ENCODE measurements around the gene OXSM.

The OXSM gene

DNA sequence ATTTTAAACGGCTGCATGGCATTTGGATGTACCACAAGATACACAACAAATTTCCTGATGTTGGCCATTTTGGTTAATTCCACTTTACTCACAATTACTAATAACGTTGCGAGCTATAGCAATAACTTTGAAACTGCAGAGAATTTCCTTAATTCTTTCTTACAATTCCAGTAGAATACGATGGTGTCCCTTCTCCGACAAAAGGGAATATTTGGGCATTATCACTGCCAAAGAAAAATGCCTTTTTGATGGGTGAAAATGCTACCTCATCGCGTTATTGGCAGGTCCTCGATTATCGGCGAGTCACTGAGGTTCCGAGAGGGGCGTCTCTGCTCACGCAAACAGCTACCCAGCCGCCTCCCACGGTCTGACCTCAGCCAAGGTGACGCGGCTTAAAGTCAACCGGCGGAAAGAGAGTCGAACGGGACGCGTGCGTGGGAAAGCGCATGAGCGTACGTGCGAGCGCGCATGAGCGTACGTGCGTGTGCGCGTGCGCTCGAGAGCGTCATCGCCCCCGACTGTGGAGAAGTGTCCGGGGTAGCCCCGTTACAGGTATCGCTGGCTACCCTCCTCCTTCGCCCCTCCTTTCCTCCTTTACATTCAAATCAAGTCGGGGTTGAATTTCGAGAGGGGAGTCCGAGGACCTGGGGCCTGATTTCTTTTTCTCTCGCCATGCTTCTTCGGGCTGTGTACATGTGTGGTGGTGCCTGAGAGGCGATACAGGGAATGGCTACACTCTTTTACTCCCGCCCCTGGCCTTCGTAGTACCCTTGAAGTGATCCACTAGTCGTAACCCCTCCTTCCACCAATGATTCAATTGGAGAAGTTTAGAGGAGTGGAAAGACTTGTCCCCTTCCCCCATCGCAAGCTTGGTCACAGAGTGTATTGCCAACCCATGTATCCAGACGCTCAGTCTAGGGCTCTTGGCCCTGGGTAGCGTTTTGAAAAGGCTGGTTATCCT lies at the start of gene OXSM:
TSS of gene OXSM (plus strand) at position 495 of the 961 bp plus-strand sequence. CDS start 931 bp downstream, outside the sequence.
- peak; percentile 99 for FAIRE-seq

DNA sequence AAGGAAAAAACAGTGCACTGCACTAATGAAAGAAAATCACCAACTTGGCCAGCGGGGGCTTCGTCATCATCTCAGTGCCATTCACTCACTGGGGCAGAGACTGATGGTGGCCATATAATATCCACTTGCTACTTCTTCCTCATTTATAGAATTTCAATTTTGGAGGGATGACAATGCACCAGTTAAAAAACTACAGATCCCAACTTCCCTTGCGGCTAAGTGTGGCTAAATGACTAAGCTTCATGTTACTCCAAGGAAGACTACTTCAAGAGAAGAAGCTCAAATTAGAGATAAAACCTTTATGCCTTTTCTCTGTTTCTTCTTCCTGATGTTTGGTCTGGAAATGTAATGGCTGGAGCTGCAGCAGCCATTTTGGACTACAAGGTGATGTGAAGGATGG lies 45.4 kb upstream of the OXSM start:
- no peak for FAIRE-seq

More for the DNA sequence above, at the start of gene OXSM:
- peak; percentile 81 for DNase-seq (ENCODE audit: extremely low spot score, insufficient read length, low read depth)

DNA sequence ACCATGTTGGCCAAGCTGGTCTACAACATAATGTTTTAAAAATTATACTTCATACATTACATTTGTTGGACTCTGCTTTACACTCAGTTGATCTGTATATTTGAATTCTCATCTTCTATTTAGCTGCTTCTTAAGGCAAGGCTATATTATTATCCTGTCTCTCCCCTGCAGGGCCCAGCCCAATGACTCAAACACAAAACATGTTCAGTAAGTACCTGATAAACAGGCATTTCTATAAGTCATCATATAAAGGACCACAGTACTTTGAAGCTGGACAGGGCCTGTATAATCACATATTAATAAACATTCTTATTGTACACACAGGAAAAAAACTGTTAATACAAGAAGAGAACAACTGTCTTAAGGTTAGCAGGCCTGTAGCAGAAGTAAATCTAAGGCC lies 42.9 kb upstream of the OXSM start:
- DNase-seq (ENCODE audit: extremely low spot score, insufficient read length, low read depth) (no peak), FAIRE-seq (no peak)

More for the DNA sequence above, 45.4 kb upstream of the OXSM start:
- DNase-seq (ENCODE audit: extremely low spot score, insufficient read length, low read depth): no peak

DNA sequence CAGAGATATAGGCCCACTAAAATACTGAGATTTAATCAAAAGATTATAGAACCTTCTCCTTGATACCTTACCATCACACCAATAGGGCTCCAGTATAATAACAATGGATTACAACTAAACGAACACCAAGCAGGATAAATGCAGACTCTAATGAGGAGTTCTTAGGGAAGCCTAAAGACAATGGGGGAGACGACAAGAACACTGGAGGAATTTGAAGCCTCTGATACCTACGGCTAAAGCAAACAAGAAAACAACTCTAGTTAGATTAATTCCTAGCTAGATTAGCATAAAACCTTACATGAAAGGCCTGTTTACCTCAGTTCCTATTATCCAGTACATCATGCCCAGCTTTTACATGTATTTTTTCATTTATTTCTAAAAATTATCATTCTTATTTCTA lies 41.7 kb upstream of the OXSM start:
- DNase-seq (ENCODE audit: extremely low spot score, insufficient read length, low read depth) (no peak), FAIRE-seq (no peak)

DNA sequence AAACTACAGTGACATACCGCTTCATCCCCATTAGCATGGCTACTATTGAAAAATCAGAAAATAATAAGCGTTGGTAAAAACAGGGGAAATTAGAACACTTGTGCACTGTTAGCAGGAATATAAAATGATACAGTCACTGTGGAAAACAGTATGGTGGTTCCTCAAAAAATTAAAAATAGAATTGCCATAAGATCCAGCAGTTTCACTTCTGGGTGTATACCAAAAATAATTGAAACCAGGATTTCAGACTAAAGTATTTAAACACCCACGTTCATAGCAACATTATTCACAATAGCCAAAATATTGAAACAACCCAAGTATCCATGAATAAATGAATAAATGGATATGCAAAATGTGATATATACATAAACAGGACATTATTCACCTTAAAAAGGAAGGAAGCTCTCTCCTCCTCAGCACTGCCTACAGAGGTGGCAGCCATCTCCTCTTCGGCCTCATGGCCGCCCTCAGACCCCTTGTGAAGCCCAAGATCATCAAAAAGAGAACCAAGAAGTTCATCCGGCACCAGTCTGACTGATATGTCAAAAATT lies 40.8 kb upstream of the OXSM start:
- DNase-seq (ENCODE audit: extremely low spot score, insufficient read length, low read depth): no peak
- no peak for FAIRE-seq

DNA sequence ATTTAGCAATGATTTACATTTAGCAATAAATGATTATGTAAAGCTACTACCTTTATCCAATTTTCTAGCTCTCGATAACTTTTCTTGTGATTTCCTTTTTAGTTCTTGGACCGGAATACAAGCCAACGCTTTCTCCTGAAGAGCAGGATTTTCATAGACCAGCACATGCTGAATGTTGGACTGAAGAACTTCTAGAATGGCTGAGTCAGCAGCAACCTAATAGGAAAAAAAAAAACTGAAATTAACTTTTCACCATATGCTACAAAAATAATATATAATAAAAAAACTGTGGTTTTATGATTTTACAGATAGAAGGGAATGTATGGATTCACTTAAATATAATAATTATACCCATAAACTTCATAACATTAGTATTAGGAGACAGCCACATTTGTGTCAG lies 38.8 kb upstream of the OXSM start:
- DNase-seq (ENCODE audit: extremely low spot score, insufficient read length, low read depth) (no peak), FAIRE-seq (no peak)

DNA sequence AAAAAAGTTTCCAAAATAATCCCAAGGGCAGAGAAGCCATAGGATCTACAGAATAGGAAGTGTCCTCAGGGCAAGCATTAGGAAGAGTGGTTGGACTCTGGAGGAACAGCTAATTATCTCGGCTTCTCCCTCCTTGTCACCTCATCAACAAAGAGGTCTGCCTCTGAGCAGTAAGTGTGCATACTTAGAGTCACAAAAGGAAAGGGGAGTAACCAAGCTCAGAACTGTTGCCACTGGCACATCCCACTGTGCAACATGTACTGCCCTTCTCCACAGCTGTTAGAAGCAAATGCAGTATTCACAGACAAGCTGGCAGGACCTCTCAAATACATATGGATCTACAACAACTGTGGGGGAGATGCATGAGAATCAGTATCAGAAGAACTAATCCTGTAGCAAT lies 38.2 kb upstream of the OXSM start:
- FAIRE-seq (no peak), DNase-seq (ENCODE audit: extremely low spot score, insufficient read length, low read depth) (no peak)

DNA sequence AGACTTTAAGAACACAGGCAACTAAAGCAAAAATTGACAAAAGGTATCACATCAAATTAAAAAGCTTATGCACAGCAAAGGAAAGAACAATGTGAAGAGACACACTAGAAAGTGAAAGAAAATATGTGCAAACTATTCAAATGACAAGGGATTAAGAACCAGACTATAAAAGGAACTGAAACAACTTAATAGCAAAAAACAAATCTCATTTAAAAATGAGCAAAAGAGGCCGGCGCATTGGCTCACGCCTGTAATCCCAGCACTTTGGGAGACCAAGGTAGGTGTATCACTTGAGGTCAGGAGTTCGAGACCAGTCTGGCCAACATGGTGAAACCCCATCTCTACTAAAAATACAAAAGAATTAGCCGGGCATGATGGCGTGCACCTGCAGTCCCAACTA lies 21.0 kb upstream of the OXSM start:
- DNase-seq (ENCODE audit: extremely low spot score, insufficient read length, low read depth) (no peak), FAIRE-seq (peak; percentile 84)

DNA sequence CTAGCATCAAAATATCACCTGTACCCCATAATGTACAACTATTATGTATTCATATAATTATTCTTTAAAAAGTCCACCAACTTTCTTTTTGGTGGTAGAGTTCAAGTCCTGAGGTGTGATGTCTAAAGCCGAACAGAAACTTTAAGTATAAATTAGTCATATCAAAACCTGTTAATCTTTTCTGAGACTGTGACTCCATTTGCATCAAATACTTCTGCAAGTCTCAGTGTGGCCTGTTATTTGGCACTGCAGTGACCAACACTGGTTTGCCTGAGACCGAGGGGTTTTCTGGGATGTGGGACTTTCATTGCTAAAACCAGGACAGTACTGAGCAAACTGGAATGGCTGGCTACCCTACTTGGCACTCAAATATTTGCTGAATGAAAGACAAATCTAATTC lies 14.0 kb upstream of the OXSM start:
- DNase-seq (ENCODE audit: extremely low spot score, insufficient read length, low read depth): no peak
- FAIRE-seq: peak; percentile 66

DNA sequence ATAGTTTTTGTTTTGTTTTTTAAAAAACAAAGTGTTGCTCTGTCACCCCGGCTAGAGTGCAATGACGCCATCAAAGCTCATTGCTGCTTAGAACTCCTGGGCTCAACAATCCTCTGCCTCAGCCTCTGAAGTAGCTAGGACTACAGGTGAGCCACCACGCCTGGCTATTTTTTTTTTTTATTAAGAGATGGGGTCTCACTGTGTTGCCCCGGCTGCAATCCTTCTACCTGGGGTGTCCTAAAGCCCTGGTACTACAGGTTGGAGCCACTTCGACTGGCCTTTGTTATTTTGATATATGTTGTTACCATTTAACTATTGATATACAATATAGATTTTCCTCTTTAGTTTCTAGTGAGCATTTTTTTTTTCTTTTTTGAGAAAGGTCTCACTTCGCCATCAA lies 9.3 kb upstream of the OXSM start:
- DNase-seq (ENCODE audit: extremely low spot score, insufficient read length, low read depth): no peak
- no peak for FAIRE-seq

DNA sequence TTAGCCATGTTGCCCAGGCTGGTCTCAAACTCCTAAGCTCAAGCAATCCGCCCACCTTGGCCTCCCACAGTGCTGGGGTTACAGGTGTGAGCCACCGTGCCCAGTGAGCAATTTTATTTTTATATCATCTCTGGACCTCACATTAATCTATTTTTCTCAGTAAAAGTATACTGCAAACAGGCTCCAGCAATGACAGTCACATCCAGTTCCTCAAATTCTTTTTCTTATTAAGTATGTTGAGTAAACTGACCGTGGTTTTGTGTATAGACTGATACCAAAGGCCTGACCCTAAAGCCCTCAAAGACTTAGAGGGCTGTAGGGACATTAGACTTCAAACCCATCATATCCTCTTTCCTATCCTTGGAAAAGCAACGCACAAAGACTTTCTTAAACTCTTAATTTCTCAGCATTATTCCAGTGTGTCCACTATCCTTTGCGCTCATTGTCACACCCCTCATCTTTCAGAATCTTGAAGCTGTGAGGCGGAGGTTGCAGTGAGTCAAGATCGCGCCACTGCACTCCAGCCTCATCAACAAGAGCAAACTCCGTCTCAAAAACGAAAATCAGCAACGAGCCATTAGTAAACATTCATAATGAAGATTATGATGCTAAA lies 8.6 kb upstream of the OXSM start:
- DNase-seq (ENCODE audit: extremely low spot score, insufficient read length, low read depth) (no peak), FAIRE-seq (no peak)

DNA sequence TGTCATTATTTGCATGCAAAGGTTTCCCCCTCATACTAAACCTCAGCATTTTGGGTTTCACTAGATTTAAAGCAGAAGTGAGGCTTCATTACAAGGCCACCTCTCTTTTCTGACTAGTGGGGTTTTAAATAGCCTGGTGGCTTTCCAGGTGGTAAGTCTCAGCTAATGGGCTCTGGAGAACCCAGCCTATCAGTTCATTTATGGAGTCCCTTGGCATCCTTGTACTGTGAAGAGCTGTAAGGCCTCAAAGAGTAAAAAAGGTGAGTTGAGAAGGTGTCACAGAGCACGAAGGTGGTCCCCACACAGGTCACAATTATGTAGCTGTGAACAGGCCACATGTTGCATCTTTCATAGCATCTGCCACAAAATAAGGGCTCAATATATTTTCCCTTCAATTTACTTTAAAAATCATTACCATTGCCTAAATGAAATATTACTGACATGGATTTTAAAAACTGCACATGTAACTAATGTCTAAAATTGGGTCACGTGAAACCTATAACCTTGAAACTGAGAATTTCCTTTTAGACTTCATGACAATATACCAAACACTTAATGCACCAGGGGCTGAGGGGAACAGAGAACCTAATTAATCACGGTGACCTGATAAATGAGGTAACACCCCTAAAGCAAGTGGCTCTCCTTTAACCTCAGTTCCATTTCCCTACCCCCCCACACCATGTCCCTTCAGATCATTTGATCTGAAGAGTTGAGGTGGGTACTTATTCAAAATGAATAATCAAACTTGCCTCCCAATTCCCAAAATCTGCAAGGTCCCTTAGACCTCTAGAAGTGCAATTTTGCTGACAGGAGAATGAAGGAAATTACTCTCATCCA lies 7.9 kb upstream of the OXSM start:
- DNase-seq (ENCODE audit: extremely low spot score, insufficient read length, low read depth) (peak; percentile 26), FAIRE-seq (peak; percentile 89)

DNA sequence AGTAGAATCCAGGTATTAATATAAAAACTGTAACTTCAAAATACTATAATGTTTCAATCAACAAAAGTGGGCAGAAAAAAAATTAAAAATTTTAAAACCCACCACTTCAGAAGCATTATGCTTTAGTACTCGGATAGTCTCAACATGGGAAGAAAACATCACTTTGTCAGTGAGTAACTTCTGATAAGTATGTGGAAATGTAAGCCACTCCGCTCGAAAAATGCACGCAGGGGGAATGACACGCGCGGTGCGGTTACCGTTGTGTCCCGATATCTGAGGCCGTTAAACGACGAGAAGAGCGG lies 7.3 kb upstream of the OXSM start:
- FAIRE-seq: no peak

DNA sequence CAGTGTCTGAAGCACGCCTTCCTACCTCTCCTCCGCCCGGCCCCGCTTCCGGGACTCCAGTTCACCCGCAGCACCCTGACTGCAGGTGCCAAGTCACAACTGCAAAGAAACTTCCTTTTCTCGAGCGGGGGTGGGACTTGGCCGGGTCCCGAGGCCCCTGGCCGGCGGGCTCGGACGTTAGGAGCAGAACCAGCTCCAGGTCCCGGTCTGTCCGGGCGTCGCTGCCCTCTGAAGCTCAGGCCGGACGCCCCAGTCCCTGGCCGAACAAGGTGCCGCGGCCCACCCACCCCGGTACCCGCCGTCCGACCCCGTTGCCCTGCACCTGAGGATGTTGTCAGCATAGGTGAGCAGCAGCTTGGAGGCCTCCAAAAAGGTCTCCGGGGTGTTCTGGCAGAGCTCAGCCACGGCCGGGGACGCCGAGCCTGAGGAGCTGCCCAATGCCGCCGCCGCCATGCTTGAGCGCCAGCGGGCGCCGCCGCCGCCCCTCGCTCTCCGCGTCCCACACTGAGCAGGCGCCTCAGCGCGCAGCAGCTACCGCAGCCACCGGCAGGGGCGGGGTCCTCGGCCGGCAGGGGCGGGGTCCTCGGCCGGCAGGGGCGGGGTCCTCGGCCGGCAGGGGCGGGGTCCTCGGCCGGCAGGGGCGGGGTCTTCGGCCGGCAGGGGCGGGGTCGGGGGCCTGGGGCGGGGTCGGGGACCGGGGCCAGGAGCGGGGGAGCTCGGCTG lies 6.8 kb upstream of the OXSM start, which contains the start of gene NGLY1:
TSS of gene NGLY1 (minus strand) at position 506 of the 723 bp plus-strand sequence. CDS start at position 453, 53 bp downstream.
- peak; percentile 77 for FAIRE-seq

More for the DNA sequence above, 7.3 kb upstream of the OXSM start:
- no peak for DNase-seq (ENCODE audit: extremely low spot score, insufficient read length, low read depth)

DNA sequence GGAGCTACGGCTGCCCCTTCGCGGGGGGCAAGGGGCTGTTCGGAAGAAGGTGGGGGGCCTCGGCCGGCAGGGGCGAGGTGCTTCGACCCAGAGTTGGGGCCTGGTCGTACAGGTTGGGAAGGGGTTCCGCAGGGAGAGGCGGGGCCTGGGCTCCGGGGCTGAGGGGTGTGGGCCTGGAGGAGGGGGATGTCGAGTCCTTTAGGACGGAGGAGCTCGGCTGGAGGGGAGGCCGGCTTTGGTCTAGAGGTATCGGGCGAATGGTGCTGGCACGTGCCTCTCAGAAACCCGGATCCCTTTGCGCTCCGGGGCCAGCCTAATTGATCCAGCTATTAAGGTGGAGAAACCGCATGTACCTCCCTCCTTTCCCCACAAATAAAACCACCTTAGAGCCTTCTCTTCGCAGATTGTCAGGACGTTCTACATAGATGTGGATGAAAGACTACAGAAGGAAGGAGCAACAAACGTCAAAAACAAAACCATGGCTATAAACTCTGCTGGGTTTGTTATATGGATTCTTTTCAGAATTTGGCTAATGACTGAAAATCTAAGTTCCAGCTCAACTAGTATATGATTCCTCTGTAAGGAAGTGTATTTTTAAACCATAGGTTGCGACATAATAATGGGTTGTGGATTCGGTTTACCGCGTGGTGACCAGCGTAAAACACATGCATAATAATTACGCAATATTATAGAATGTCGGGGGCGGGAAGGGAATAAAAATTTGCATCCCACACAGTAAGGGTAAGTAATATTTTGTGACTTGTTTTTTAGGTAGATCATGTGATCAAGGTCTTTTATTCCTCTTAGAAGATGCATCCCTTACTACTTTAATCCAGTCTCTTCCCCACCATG lies 6.0 kb upstream of the OXSM start:
- DNase-seq (ENCODE audit: extremely low spot score, insufficient read length, low read depth) (no peak), FAIRE-seq (no peak)

More for the DNA sequence above, 6.8 kb upstream of the OXSM start, which contains the start of gene NGLY1:
- peak; percentile 75 for DNase-seq (ENCODE audit: extremely low spot score, insufficient read length, low read depth)

DNA sequence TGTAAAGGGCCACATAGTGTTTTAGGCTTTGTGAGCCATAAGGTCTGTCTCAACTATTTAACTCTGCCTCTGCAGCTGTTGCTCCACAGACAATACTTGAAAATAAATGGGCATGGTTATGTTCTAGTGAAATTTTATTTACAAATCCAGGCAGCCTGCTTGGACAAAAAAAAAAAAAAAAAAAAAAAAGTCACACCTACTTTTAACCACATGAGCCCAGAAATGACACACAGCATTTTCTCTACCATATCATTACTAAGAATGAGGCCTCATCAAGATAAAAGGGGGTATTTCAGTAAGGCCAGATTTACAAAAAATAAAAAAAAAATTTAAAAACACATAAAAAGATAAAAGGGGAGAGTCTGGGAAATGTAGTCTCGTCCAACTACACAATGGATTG lies 4.9 kb upstream of the OXSM start:
- FAIRE-seq (no peak), DNase-seq (ENCODE audit: extremely low spot score, insufficient read length, low read depth) (no peak)

DNA sequence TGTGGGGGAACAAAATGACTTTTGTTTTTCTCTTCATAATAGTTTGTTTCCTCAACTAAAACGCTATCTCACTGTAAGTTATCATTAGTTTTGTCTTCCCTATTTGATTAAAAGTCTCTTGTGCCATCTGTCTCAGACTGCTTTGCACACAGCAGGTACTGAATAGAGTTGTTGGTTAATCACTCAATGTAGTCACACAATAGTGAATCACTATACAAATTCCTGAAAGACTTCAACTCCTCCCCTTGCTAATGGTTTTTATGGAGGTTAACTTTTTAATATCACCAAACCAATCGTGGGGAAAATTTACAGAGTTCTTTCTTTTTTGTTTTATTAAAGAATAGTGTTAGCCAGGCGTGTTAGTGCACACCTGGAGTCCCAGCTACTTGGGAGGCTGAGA lies 4.1 kb upstream of the OXSM start:
- FAIRE-seq (no peak), DNase-seq (ENCODE audit: extremely low spot score, insufficient read length, low read depth) (no peak)

DNA sequence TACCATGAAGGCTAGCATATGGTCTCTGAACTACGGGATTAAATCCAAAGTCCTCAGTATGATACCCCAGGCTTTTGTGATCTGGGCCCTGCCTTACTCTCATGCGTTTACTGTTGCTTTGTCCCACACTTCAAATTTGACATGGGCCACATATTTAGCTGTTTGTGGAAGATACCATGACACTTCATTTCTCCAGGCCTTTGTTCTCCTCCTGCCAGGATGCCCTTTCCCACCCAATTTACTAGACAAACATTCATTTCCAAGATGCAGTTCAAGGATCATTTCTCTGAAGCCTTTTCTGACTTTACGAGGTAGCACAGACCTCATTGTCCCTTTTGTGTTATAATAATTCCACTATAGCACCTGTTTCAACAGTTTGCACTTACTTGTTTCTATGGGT lies 2.2 kb upstream of the OXSM start:
- DNase-seq (ENCODE audit: extremely low spot score, insufficient read length, low read depth) (no peak), FAIRE-seq (no peak)

DNA sequence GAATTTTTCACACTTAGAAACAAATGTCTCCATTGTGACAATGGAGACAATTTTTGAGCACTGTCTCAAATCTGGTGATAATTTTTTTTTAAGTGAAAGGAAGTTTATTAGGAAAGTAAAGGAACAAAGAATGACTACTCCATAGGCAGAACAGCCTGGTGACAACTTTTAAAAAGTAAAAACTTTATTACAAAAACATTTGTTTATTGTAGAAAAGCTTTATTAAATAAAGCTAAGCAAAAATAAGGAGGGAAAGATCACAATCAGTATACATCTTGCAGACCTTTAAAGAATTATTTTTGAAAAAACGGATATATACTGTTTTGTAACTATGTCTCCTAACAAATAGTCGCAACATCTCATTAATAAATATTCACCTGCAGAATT lies 688 bp upstream of the OXSM start:
- FAIRE-seq: no peak
- no peak for DNase-seq (ENCODE audit: extremely low spot score, insufficient read length, low read depth)

Measured in GM18507 (cell line).